ENCODE results near the gene TSEN34. TPM values are rescaled to one million over a fixed set of nuclear protein-coding genes. Genes with fewer than 3 reads are reported as not detected.

TSEN34 gene
- polyA plus RNA-seq, 1 of the 3 experiments (the other 2 are of a cell fraction): 82.1 TPM

GRCh38 chr19:54172471-54173358 lies 18.4 kb upstream of the TSEN34 start, which contains the start of gene TMC4:
TMC4 (minus strand) TSS chr19:54173160; CDS start chr19:54173117, 43 bp downstream.
- Histone ChIP-seq H3K79me2 (ENCODE audit: insufficient read depth) (no peaks in the 10 kb centered on the region), H3K4me3 (ENCODE audit: low read depth in 2 of 2, low read length in 1 of 2) (no peak within 1 kb of the TSS), H3K9me3 (no peaks in the 10 kb centered on the region), H3K9ac (no peak within 1 kb of the TSS), H3K9me2 (no peaks in the 10 kb centered on the region), H3K4me1 (ENCODE audit: control insufficient read depth in 1 of 2, insufficient read depth in 2 of 2, low read depth in 1 of 2, low read length in 1 of 2) (peaks cover 5 to 6% of the 10 kb centered on the region in 2 experiments; a peak in 2 of 4 replicates), H4K20me1 (ENCODE audit: insufficient read depth) (no peaks in the 10 kb centered on the region), H3F3A (replicated peaks; ENCODE audit: insufficient read depth) (peaks cover 5% of the 10 kb centered on the region), H3K27me3 (ENCODE audit: insufficient read depth) (no peaks in the 10 kb centered on the region), H3K4me2 (0 out of 2 replicates have a peak within 1 kb of the TSS, but pooled peaks have one; percentile 25), H3K27ac (ENCODE audit: low read depth in 2 of 2, low read length in 1 of 2) (no peak within 1 kb of the TSS), H3K36me3 (replicated peaks in 1 of 2; ENCODE audit: control insufficient read depth in 1 of 2, insufficient read depth in 2 of 2, low read length in 1 of 2) (peaks cover 0 to 3% of the 10 kb centered on the region in 2 experiments), H2AFZ (ENCODE audit: low read depth) (no peak within 1 kb of the TSS)
- DNase-seq: no peak
- 19% methylated on average over 8 of the region's 13 CpGs for WGBS (ENCODE audit: low lambda C conversion rate)
- ChIA-PET CTCF (interaction anchor here (1.6 to 3.0 kb wide), 5 partner anchors 11 to 218 kb away, joined by 5 to 13 read pairs (median 7); partner anchors contain the start of genes LENG1 and MBOAT7), POLR2A (no interaction called here)
- TF ChIP-seq JUND (IDR thresholded peaks at IDR 0.05): 0 out of 2 replicates have a peak, but pooled peaks have one; percentile 3
- TF ChIP-seq GATA2 (CRISPR knock-in tag; IDR thresholded peaks at IDR 0.05): no peak
- no peak for TF ChIP-seq SIN3A (IDR thresholded peaks at IDR 0.05; ENCODE audit: borderline replicate concordance, low read depth, low read length)
- no peak for TF ChIP-seq EP300 (IDR thresholded peaks at IDR 0.05; ENCODE audit: borderline replicate concordance in 1 of 2, low read depth in 1 of 2, low read length in 1 of 2)
- peak; percentile 38 for TF ChIP-seq GABPA (IDR thresholded peaks at IDR 0.05; ENCODE audit: low read depth)
- TF ChIP-seq POLR2AphosphoS5 (IDR thresholded peaks at IDR 0.05; ENCODE audit: low read depth, low read length): no peak; the same call in 1 of the 2 replicates
- TF ChIP-seq ELF1 (IDR thresholded peaks at IDR 0.05): peak; percentile 27; the same call in 1 of the 2 replicates
- no peak for TF ChIP-seq EZH2phosphoT487 (IDR thresholded peaks at IDR 0.05; ENCODE audit: borderline replicate concordance, low read depth)
- peak; percentile 26; the same call in 1 of the 2 replicates for TF ChIP-seq PBX3 (IDR thresholded peaks at IDR 0.05)
- TF ChIP-seq IRF3 (IDR thresholded peaks at IDR 0.05; ENCODE audit: low read depth, low read length): no peak
- TF ChIP-seq MEF2A (IDR thresholded peaks at IDR 0.05; ENCODE audit: borderline replicate concordance, low read depth): no peak
- TF ChIP-seq TCF12 (IDR thresholded peaks at IDR 0.05): no peak
- no peak for TF ChIP-seq TEAD4 (IDR thresholded peaks at IDR 0.05; ENCODE audit: borderline replicate concordance, insufficient read depth)
- TF ChIP-seq RFX5 (IDR thresholded peaks at IDR 0.05; ENCODE audit: low read length): no peak
- no peak for TF ChIP-seq FOXJ3 (CRISPR knock-in tag; IDR thresholded peaks at IDR 0.05)
- no peak for TF ChIP-seq TAF1 (IDR thresholded peaks at IDR 0.05; ENCODE audit: borderline replicate concordance, low read depth, low read length)
- TF ChIP-seq RCOR1 (IDR thresholded peaks at IDR 0.05; ENCODE audit: low read length): no peak
